Measurements from ENCODE around the gene LTBP2. TPM values are rescaled to one million over a fixed set of nuclear protein-coding genes. Genes with fewer than 3 reads are reported as not detected.

The LTBP2 gene
- total RNA-seq, 1 experiment from 2014 or later = 17.4 TPM

DNA sequence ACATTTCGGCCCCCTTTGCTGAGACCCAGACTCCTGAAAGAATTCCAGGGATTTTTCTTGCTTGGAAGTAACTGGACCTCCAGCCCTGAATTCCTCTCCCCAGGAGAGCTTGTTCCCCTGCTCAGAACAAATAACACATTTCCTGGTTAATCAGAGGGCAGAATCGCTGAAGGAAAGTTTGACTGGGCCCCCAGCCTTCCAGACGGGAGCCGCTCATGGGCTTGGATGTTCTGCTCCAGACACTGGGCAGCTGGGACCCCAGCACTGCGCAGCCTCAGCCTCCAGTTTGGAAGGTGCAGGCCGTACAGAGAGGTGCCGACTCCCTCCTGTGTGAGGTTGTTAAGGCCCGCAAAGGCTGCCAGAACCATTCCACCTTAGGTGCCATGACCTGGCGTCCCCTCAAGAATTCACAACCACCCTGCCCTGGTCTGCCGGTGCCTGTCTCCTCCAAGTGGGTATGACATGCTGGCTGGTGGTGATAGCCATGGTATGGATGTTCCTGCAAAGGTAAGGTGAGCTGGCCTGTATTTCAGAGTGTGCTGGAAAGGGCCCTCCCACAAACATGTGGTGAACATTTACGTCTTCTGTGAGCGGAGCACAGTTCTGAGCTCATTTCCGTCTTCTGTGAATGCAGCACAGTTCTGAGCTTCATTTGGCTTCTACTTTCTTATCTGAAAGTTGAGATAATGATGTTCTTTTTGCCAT, 5.1 kb upstream of the LTBP2 start:
- Histone ChIP-seq H3K36me3 (ENCODE audit: low read depth, low read length) (no peaks in the 10 kb centered on the region), H3K27ac (ENCODE audit: low read length) (peak overlapping the region; percentile 79), H3K79me2 (ENCODE audit: low read length) (no peaks in the 10 kb centered on the region), H3K9ac (ENCODE audit: low read length) (peak overlapping the region; percentile 24; the same call in 1 of the 2 replicates), H2AFZ (ENCODE audit: low read length) (no peak overlapping the region), H3K4me1 (ENCODE audit: insufficient read depth, low read length) (peaks cover 77% of the 10 kb centered on the region), H3F3A (ENCODE audit: low read length, unreplicated experiment) (peaks cover 7% of the 10 kb centered on the region), H3K27me3 (ENCODE audit: low read length) (no peaks in the 10 kb centered on the region), H3K4me2 (ENCODE audit: low read length) (peak overlapping the region; percentile 66), H4K20me1 (ENCODE audit: low read length) (no peaks in the 10 kb centered on the region), H3K4me3 (ENCODE audit: low read length) (peak overlapping the region; percentile 11; the same call in 1 of the 2 replicates), H3K9me2 (replicated peaks; ENCODE audit: low read length) (no peaks in the 10 kb centered on the region), H3K9me3 (ENCODE audit: low read length) (no peaks in the 10 kb centered on the region)
- ATAC-seq (no peak), DNase-seq (no peak)
- CTCF ChIA-PET = interaction anchor here (1.1 kb wide), 1 partner anchor 187 kb away, joined by 4 read pairs; no protein-coding TSS in a partner anchor
- intact Hi-C loops (cut with micrococcal nuclease) = loop anchor here (2.0 to 5.0 kb wide), 2 partner anchors 56 to 125 kb away; partner anchors contain the start of genes ISCA2 and NPC2
- no TSS peak for BruUV-seq (replicated peaks)
- POLR2A ChIA-PET (ENCODE audit: unreplicated experiment) = interaction anchor here (0.7 kb wide), 2 partner anchors 42 to 46 kb away, joined by 3 to 4 read pairs; no protein-coding TSS in a partner anchor
- TF ChIP-seq, protein P1, sequence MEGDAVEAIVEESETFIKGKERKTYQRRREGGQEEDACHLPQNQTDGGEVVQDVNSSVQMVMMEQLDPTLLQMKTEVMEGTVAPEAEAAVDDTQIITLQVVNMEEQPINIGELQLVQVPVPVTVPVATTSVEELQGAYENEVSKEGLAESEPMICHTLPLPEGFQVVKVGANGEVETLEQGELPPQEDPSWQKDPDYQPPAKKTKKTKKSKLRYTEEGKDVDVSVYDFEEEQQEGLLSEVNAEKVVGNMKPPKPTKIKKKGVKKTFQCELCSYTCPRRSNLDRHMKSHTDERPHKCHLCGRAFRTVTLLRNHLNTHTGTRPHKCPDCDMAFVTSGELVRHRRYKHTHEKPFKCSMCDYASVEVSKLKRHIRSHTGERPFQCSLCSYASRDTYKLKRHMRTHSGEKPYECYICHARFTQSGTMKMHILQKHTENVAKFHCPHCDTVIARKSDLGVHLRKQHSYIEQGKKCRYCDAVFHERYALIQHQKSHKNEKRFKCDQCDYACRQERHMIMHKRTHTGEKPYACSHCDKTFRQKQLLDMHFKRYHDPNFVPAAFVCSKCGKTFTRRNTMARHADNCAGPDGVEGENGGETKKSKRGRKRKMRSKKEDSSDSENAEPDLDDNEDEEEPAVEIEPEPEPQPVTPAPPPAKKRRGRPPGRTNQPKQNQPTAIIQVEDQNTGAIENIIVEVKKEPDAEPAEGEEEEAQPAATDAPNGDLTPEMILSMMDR (conservative IDR thresholded peaks at IDR 0.05; ENCODE audit: low read depth, low read length) = no peak
- no peak for TF ChIP-seq EZH2phosphoT487 (IDR thresholded peaks at IDR 0.05; ENCODE audit: borderline replicate concordance, low read length)
- no peak for TF ChIP-seq EZH2 (IDR thresholded peaks at IDR 0.05; ENCODE audit: low read length, unreplicated experiment)

DNA sequence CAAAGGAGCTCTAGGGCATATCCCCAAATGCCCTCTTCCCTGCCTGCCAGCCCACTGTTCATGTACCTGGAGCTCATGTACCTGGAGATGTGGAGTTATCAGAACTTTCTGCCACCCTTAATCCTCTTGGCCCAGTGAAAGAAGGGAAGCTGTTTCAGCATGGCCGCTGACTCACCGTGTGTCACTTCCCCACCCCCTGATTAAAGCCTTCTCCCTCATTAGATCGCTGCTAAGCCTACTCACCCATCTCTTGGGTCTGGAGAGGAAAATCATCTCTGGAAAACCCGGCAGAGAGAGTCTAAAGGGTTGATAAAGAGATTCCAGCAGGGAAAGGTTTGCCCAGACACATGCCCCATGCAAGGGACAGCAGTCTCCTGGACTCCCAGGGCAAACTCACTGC, 4.5 kb upstream of the LTBP2 start:
- intact Hi-C loops (cut with micrococcal nuclease) = loop anchor here (2.0 to 5.0 kb wide), 2 partner anchors 56 to 124 kb away; partner anchors contain the start of genes ISCA2 and NPC2

More for the DNA sequence above, 4.5 kb upstream of the LTBP2 start:
- Histone ChIP-seq H4K20me1 (ENCODE audit: low read length) (no peaks in the 10 kb centered on the region), H3K79me2 (ENCODE audit: low read length) (peaks cover 3% of the 10 kb centered on the region), H3K9me3 (ENCODE audit: low read length) (no peaks in the 10 kb centered on the region), H3K4me1 (ENCODE audit: insufficient read depth, low read length) (peaks cover 83% of the 10 kb centered on the region), H2AFZ (ENCODE audit: low read length) (no peak overlapping the region), H3K4me2 (ENCODE audit: low read length) (peak overlapping the region; percentile 66), H3K36me3 (ENCODE audit: low read depth, low read length) (no peaks in the 10 kb centered on the region), H3F3A (ENCODE audit: low read length, unreplicated experiment) (peaks cover 7% of the 10 kb centered on the region), H3K27me3 (ENCODE audit: low read length) (no peaks in the 10 kb centered on the region), H3K9me2 (replicated peaks; ENCODE audit: low read length) (no peaks in the 10 kb centered on the region), H3K9ac (ENCODE audit: low read length) (peak overlapping the region; percentile 24; the same call in 1 of the 2 replicates), H3K4me3 (ENCODE audit: low read length) (peak overlapping the region; percentile 11; the same call in 1 of the 2 replicates), H3K27ac (ENCODE audit: low read length) (peak overlapping the region; percentile 79)
- ATAC-seq (peak; percentile 47), DNase-seq (peak; percentile 91)
- ChIA-PET CTCF (interaction anchor here (0.5 to 1.1 kb wide), 2 partner anchors 188 to 758 kb away, joined by 3 to 4 read pairs; no protein-coding TSS in a partner anchor), POLR2A (ENCODE audit: unreplicated experiment) (interaction anchor here (0.7 kb wide), 1 partner anchor 43 kb away, joined by 4 read pairs; no protein-coding TSS in a partner anchor)
- no TSS peak for BruUV-seq (replicated peaks)
- TF ChIP-seq EZH2phosphoT487 (IDR thresholded peaks at IDR 0.05; ENCODE audit: borderline replicate concordance, low read length) (no peak), EZH2 (IDR thresholded peaks at IDR 0.05; ENCODE audit: low read length, unreplicated experiment) (no peak)
- TF ChIP-seq, protein P1 (conservative IDR thresholded peaks at IDR 0.05; ENCODE audit: low read depth, low read length) = no peak
